Measurements from ENCODE around the gene SZRD1. TPM values are rescaled to one million over a fixed set of nuclear protein-coding genes. Genes with fewer than 3 reads are reported as not detected.

Gene SZRD1
- total RNA-seq, 2 experiments from 2014 or later, result 115 to 120 TPM

DNA sequence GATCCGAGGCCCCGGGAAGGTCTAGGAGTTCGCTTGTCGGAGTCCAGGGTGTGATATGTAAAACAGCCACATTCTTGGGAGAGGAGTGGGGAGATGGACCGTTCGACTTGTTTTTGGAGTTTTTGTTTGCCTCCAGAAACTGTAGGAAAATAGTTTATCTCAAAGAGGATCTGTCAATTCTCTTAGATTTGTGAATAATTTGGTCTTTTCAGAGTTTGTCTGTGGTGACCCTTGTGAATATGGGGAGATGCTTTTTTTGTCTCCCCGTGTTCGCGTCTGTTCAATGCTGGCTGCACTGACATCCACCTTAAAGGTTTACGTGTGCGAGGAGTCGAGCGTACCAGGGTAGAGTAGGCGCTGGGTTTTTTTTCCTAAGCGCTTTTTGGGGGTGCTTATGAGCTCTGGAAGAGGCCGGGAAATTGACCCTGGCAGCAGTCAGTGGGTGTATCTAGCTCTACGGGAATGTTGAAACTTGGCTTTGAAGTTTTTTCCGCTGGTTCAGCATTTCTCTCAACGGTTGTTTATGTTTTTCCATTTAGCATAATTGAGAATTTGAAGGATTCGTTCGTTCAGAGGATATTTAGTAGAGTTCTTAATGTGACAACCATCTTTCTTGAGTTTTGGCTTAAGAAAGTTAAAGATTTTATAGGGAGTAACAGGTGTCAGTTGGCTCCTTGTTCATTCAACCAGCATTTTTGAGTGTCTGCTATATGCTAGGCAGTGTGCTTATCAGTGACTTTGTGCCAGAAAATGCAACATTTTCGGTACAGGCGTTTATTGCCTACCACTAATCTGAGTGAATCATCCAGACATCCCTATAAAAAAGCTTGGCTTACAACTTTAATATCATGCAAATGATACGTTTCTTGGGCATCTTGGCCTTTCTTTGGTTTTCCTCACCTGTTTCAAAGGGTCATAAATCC, 1.2 kb downstream of the SZRD1 start:
- Histone ChIP-seq H3K4me1 (ENCODE audit: insufficient read depth, low read length) (peaks cover 50% of the 10 kb centered on the region), H3K9me3 (ENCODE audit: control insufficient read depth in 1 of 2, insufficient read depth in 1 of 2, low read length in 2 of 2) (no peaks in the 10 kb centered on the region), H3K36me3 (ENCODE audit: insufficient read depth, low read length) (peaks cover 8% of the 10 kb centered on the region), H3K4me3 (ENCODE audit: low read length) (peak overlapping the region; percentile 100), H3K27ac (ENCODE audit: low read depth in 1 of 2, low read length in 2 of 2) (peak overlapping the region; percentile 99 to 100), H3K27me3 (ENCODE audit: control insufficient read depth in 1 of 2, insufficient read depth in 2 of 2, low read length in 2 of 2) (no peaks in the 10 kb centered on the region)
- peaks cover 53% of the 10 kb centered on the region for H3K4me1 Mint-ChIP-seq (ENCODE audit: low read depth)
- intact Hi-C loops (cut with DNase I, micrococcal nuclease), result loop anchor here (1.0 to 10.0 kb wide), 8 partner anchors 16 to 841 kb away; partner anchors contain the start of genes CPLANE2 (in 2 of the 2), NECAP2 (in 2 of the 2), DNAJC16 (in 1 of the 2) and FBXO42 (in 1 of the 2)
- peaks cover 27% of the 10 kb centered on the region for H3K36me3 Mint-ChIP-seq (ENCODE audit: low read depth)
- POLR2A ChIA-PET, result interaction anchor here (1.0 to 3.8 kb wide), 11 partner anchors 11 to 245 kb away, joined by 3 to 37 read pairs (median 5); partner anchors contain the start of genes FBXO42, NBPF1 and NECAP2
- peak in 2 of 14 experiments; percentile 43 to 49 for DNase-seq
- H3K27ac Mint-ChIP-seq, result peak overlapping the region; percentile 99
- no peak for TF ChIP-seq CTCF (IDR thresholded peaks at IDR 0.05)
- ATAC-seq (ENCODE audit: poor library complexity), result no peak
- H3K4me3 Mint-ChIP-seq, result peak overlapping the region; percentile 98
- no peaks in the 10 kb centered on the region for H3K9me3 Mint-ChIP-seq
- no peaks in the 10 kb centered on the region for H3K27me3 Mint-ChIP-seq
- CTCF ChIA-PET, result interaction anchor here (0.8 to 2.1 kb wide), 2 partner anchors 16 to 72 kb away, joined by 3 to 6 read pairs; partner anchors contain the start of genes FBXO42 and NECAP2

DNA sequence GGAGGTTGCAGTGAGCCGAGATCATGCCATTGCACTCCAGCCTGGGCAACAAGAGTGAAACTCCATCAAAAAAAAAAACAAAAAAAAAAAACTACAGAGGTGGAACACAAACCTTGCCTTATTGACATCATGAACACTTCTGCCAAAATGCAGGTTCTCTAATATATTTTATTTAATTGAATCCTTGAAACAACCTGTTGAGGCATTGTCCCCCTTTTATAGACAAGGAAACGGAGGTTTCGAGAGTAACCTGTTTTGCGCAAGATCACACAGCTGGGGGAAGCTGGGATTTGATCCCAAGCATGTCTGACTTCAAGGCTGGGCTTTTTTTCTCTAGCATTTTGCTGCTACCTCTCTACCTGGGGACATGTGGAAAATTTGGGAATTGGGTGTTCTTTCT, 2.8 kb downstream of the SZRD1 start:
- Mint-ChIP-seq H3K9me3 (no peaks in the 10 kb centered on the region), H3K4me1 (ENCODE audit: low read depth) (peaks cover 59% of the 10 kb centered on the region), H3K4me3 (peak overlapping the region; percentile 98), H3K27ac (no peak overlapping the region), H3K36me3 (ENCODE audit: low read depth) (peaks cover 36% of the 10 kb centered on the region), H3K27me3 (no peaks in the 10 kb centered on the region)
- H3K4me3 ChIP-seq (ENCODE audit: low read length), result no peak overlapping the region
- ChIA-PET CTCF (interaction anchor here (1.0 kb wide), 1 partner anchor 17 kb away, joined by 4 read pairs; the partner anchor contains the start of gene FBXO42), POLR2A (interaction anchor here (3.8 kb wide), 1 partner anchor 71 kb away, joined by 26 read pairs; the partner anchor contains the start of gene NECAP2)
- no peaks in the 10 kb centered on the region for H3K9me3 ChIP-seq (ENCODE audit: control insufficient read depth in 1 of 2, insufficient read depth in 1 of 2, low read length in 2 of 2)
- peaks cover 16% of the 10 kb centered on the region for H3K36me3 ChIP-seq (ENCODE audit: insufficient read depth, low read length)
- no peak for TF ChIP-seq CTCF (IDR thresholded peaks at IDR 0.05)
- H3K4me1 ChIP-seq (ENCODE audit: insufficient read depth, low read length), result peaks cover 61% of the 10 kb centered on the region
- DNase-seq, result no peak
- H3K27me3 ChIP-seq (ENCODE audit: control insufficient read depth in 1 of 2, insufficient read depth in 2 of 2, low read length in 2 of 2), result no peaks in the 10 kb centered on the region
- intact Hi-C loops (cut with DNase I, micrococcal nuclease), result loop anchor here (5.0 to 10.0 kb wide), 4 partner anchors 125 to 843 kb away; partner anchors contain the start of genes CPLANE2 (in 1 of the 2), DNAJC16 (in 1 of the 2) and NBPF1 (in 1 of the 2)
- H3K27ac ChIP-seq (ENCODE audit: low read depth in 1 of 2, low read length in 2 of 2), result no peak overlapping the region
- ATAC-seq (ENCODE audit: poor library complexity), result no peak

- ChIA-PET CTCF (interaction anchor here (1.1 kb wide), 1 partner anchor 10 kb away, joined by 3 read pairs; no protein-coding TSS in a partner anchor), POLR2A (interaction anchor here (0.6 to 1.0 kb wide), 3 partner anchors 8 to 39 kb away, joined by 3 to 5 read pairs (median 3); partner anchors contain the start of gene FBXO42)
Measured at GRCh38 chr1:16371725-16372124, 4.7 kb downstream of the SZRD1 start.

More at GRCh38 chr1:16371725-16372124, 4.7 kb downstream of the SZRD1 start:
- no peak for TF ChIP-seq CTCF (IDR thresholded peaks at IDR 0.05)
- DNase-seq (peak in 3 of 14 experiments; percentile 42 to 59 (median 52)), ATAC-seq (ENCODE audit: poor library complexity) (no peak)
- Mint-ChIP-seq H3K4me3 (peak overlapping the region; percentile 68), H3K4me1 (ENCODE audit: low read depth) (peaks cover 74% of the 10 kb centered on the region), H3K9me3 (no peaks in the 10 kb centered on the region), H3K27ac (peak overlapping the region; percentile 73), H3K27me3 (no peaks in the 10 kb centered on the region), H3K36me3 (ENCODE audit: low read depth) (peaks cover 47% of the 10 kb centered on the region)
- intact Hi-C loops (cut with DNase I, micrococcal nuclease), result no loop called here
- no peaks in the 10 kb centered on the region for H3K9me3 ChIP-seq (ENCODE audit: control insufficient read depth in 1 of 2, insufficient read depth in 1 of 2, low read length in 2 of 2)
- peaks cover 76% of the 10 kb centered on the region for H3K4me1 ChIP-seq (ENCODE audit: insufficient read depth, low read length)
- no peak overlapping the region for H3K4me3 ChIP-seq (ENCODE audit: low read length)
- no peaks in the 10 kb centered on the region for H3K27me3 ChIP-seq (ENCODE audit: control insufficient read depth in 1 of 2, insufficient read depth in 2 of 2, low read length in 2 of 2)
- H3K36me3 ChIP-seq (ENCODE audit: insufficient read depth, low read length), result peaks cover 16% of the 10 kb centered on the region
- H3K27ac ChIP-seq (ENCODE audit: low read depth in 1 of 2, low read length in 2 of 2), result no peak overlapping the region
